GM10847 (cell line): ENCODE results near the gene HSPB9.

Source experiments
- POLR2A ChIP-seq: IDR thresholded peaks from 2 replicates; pipeline ENCODE4 v1.6.1; 2011; ENCODE audit not compliant: insufficient read length; ENCODE audit errors: extremely low read depth

HSPB9 gene

GRCh38 chr17:42096360-42097111, 26.1 kb upstream of the HSPB9 start:
- no peak for TF ChIP-seq POLR2A

GRCh38 chr17:42097691-42098631, 24.6 kb upstream of the HSPB9 start, which contains the start of gene ZNF385C:
Gene ZNF385C (minus strand): TSS chr17:42098473. CDS start chr17:42063056, 35,417 bp downstream.
- no peak for TF ChIP-seq POLR2A

GRCh38 chr17:42098730-42099399, 23.7 kb upstream of the HSPB9 start:
- TF ChIP-seq POLR2A, result no peak

GRCh38 chr17:42101513-42102292, 20.9 kb upstream of the HSPB9 start:
- TF ChIP-seq POLR2A, result no peak

GRCh38 chr17:42103221-42103954, 19.2 kb upstream of the HSPB9 start:
- TF ChIP-seq POLR2A, result no peak

GRCh38 chr17:42104264-42104663, 18.3 kb upstream of the HSPB9 start:
- TF ChIP-seq POLR2A, result no peak

- TF ChIP-seq POLR2A, result no peak
These were observed 16.6 kb upstream of the HSPB9 start for GRCh38 chr17:42106009-42106408.

- TF ChIP-seq POLR2A, result no peak
These were observed 15.5 kb upstream of the HSPB9 start for GRCh38 chr17:42107124-42107523.

GRCh38 chr17:42107597-42108576, 14.7 kb upstream of the HSPB9 start:
- no peak for TF ChIP-seq POLR2A

GRCh38 chr17:42109086-42109485, 13.5 kb upstream of the HSPB9 start:
- TF ChIP-seq POLR2A, result no peak

GRCh38 chr17:42110301-42111264, 12.0 kb upstream of the HSPB9 start:
- no peak for TF ChIP-seq POLR2A

GRCh38 chr17:42111265-42111636, 11.4 kb upstream of the HSPB9 start:
- no peak for TF ChIP-seq POLR2A
